K562 (cell line): Measurements from ENCODE around the gene DTD1. TPM values are rescaled to one million over a fixed set of nuclear protein-coding genes. Genes with fewer than 3 reads are reported as not detected.
A peak's percentile ranks its signal among the peaks of the same experiment; 100 is the strongest.

Source experiments
- ARID3A ChIP-seq: IDR thresholded peaks from 2 replicates; pipeline ENCODE4 v1.6.1; 2012; ENCODE audit warnings: low read depth, low read length, improper control_type of control experiment, borderline replicate concordance
- ATF3 ChIP-seq, 2 experiments: fragments of 450-650 bp in 1 of 2; sonication (generic) in 1 of 2; formaldehyde crosslinking in 1 of 2; IDR thresholded peaks in 1 of 2; conservative IDR thresholded peaks in 1 of 2; 2 replicates each; pipeline versions ENCODE4 v1.6.1 to v1.8.1; 2016 to 2023; ENCODE audit warnings: mild to moderate bottlenecking in 2 of 2, moderate library complexity in 2 of 2, inconsistent platforms in 1 of 2, missing genetic modification reagents in 1 of 2
- CHD2 ChIP-seq: IDR thresholded peaks from 2 replicates; pipeline ENCODE4 v1.6.1; 2011; ENCODE audit warnings: low read depth, low read length
- CXXC5 ChIP-seq: fragments of 250-450 bp; sonication (Bioruptor Pico); IDR thresholded peaks from 2 replicates; pipeline ENCODE4 v1.8.0; 2022; ENCODE audit warnings: inconsistent platforms, mild to moderate bottlenecking, moderate library complexity
- E2F1 ChIP-seq: sonication (generic); formaldehyde crosslinking; IDR thresholded peaks from 2 replicates; pipeline ENCODE4 v1.8.1; 2023; ENCODE audit warnings: mild to moderate bottlenecking, missing genetic modification reagents, moderate library complexity
- EGR1 ChIP-seq: fragments of 450-650 bp; conservative IDR thresholded peaks from 2 replicates; pipeline ENCODE4 v1.6.1; 2017; ENCODE audit warnings: mild to moderate bottlenecking
- JUND ChIP-seq, 2 experiments: IDR thresholded peaks; 2 replicates in 1 of 2; 3 replicates in 1 of 2; pipeline ENCODE4 v1.6.1; 2011; ENCODE audit warnings: borderline replicate concordance in 2 of 2, low read depth in 2 of 2, low read length in 2 of 2, improper control_type of control experiment in 1 of 2, missing biosample characterization in 1 of 2, missing genetic modification characterization in 1 of 2, missing genetic modification reagents in 1 of 2
- L3MBTL2 ChIP-seq: fragments of 450-650 bp; IDR thresholded peaks from 2 replicates; pipeline ENCODE4 v1.6.1; 2016; ENCODE audit warnings: mild to moderate bottlenecking, moderate library complexity
- MEF2A ChIP-seq: IDR thresholded peaks from 2 replicates; pipeline ENCODE4 v1.6.1; 2011; ENCODE audit warnings: low read depth, mild to moderate bottlenecking, low read length, moderate library complexity; ENCODE audit not compliant: control insufficient read depth
- MNT ChIP-seq, 2 experiments: fragments of 450-650 bp; conservative IDR thresholded peaks; 2 replicates each; pipeline ENCODE4 v1.6.1; 2017; ENCODE audit warnings: mild to moderate bottlenecking in 2 of 2, moderate library complexity in 2 of 2
- PRDM10 ChIP-seq: fragments of 450-650 bp; IDR thresholded peaks from 2 replicates; pipeline ENCODE4 v1.6.1; 2018; ENCODE audit not compliant: partially characterized antibody
- RAD51 ChIP-seq: fragments of 450-650 bp; IDR thresholded peaks from 2 replicates; pipeline ENCODE4 v1.7.1; 2016; ENCODE audit warnings: low read depth, mild to moderate bottlenecking, borderline replicate concordance
- RFX1 ChIP-seq: fragments of 450-650 bp; IDR thresholded peaks from 2 replicates; pipeline ENCODE4 v1.6.1; 2016; ENCODE audit warnings: mild to moderate bottlenecking, moderate library complexity
- SMARCB1 ChIP-seq: IDR thresholded peaks from 2 replicates; pipeline ENCODE4 v1.6.1; 2011; ENCODE audit warnings: improper control_type of control experiment, low read depth; ENCODE audit not compliant: insufficient read length
- SOX6 ChIP-seq: fragments of 450-650 bp; IDR thresholded peaks from 2 replicates; pipeline ENCODE4 v1.6.1; 2014; ENCODE audit warnings: mild to moderate bottlenecking
- SPI1 ChIP-seq: IDR thresholded peaks from 2 replicates; pipeline ENCODE4 v1.6.1; 2011; ENCODE audit warnings: low read depth, low read length, control low read depth, borderline replicate concordance
- polyA plus RNA-seq, 8 experiments: library from polyadenylated mRNA; depleted of rRNA in 4 of 8; stranded (reverse) in 5 of 8; unstranded in 3 of 8; fragments of >200 nt; fragmentation: Nextera tagmentation in 2 of 8; fragmentation: Illumina TruSeq in 1 of 8; extraction: Ambion mirVana in 2 of 8; extraction: Trizol in 1 of 8; gene quantifications; 2 replicates each; pipeline versions ENCODE4 v1.2.1 to v1.2.3, GENCODE V29; 2011 to 2014; ENCODE audit warnings: inconsistent platforms in 1 of 8, missing spikeins in 1 of 8
- total RNA-seq, 7 experiments: library from RNA; depleted of rRNA in 6 of 7; stranded (reverse); fragments of >200 nt in 6 of 7; fragmentation: Illumina TruSeq in 2 of 7; extraction: Trizol in 2 of 7; gene quantifications; 2 replicates each; pipeline versions ENCODE4 v1.2.1 to v1.2.3, GENCODE V29; 2011 to 2021; ENCODE audit warnings: low replicate concordance in 1 of 7

DTD1 gene
- total and polyA plus RNA-seq, 9 of the 15 experiments (the other 6 are each of a cell fraction or from before 2014, with no cell fraction given), result 5.7 to 28.6 (median 26.8) TPM

GRCh38 chr20:18738055-18738454 lies 150.2 kb downstream of the DTD1 start (continued):
- TF ChIP-seq RFX1, result no peak
- no peak for TF ChIP-seq E2F1 (CRISPR knock-in tag)
- no peak for TF ChIP-seq CHD2
- no peak for TF ChIP-seq ATF3 (IDR thresholded peaks at IDR 0.05)
- no peak for TF ChIP-seq ATF3 (CRISPR knock-in tag; conservative IDR thresholded peaks at IDR 0.05)
- no peak for TF ChIP-seq SOX6
- no peak for TF ChIP-seq SPI1
- TF ChIP-seq MEF2A, result no peak
- no peak for TF ChIP-seq EGR1
- peak; percentile 89 for TF ChIP-seq RAD51
- peak; percentile 49; the same call in 1 of the 2 replicates for TF ChIP-seq CXXC5 (CRISPR knock-in tag)
- no peak for TF ChIP-seq SMARCB1
- TF ChIP-seq ARID3A, result no peak
- no peak for TF ChIP-seq MNT (conservative IDR thresholded peaks at IDR 0.05)
- peak; percentile 55 for TF ChIP-seq PRDM10
- peak; percentile 64; the same call in 1 of the 2 replicates for TF ChIP-seq L3MBTL2
- no peak for TF ChIP-seq JUND (IDR thresholded peaks at IDR 0.05; ENCODE audit: borderline replicate concordance, low read depth, low read length)
- no peak for TF ChIP-seq JUND (tag; IDR thresholded peaks at IDR 0.05; ENCODE audit: borderline replicate concordance, low read depth, low read length)
